Lung (tissue), 12 donors: ENCODE data around the gene GSDME. TPM values are rescaled to one million over a fixed set of nuclear protein-coding genes. Genes with fewer than 3 reads are reported as not detected.

Experiments used
- ATAC-seq: fragments of 200-7000 bp; cut with Tn5 transposase; one replicate; pipeline ENCODE4 v1.9.1; 2020; ENCODE audit warnings: moderate number of reproducible peaks; ENCODE audit not compliant: insufficient read depth, low FRiP score
- DNase-seq, 3 donors: peaks; one replicate each; pipeline ENCODE4 v3.0.0-alpha.2; 2013 to 2017
- H3K27ac ChIP-seq, 2 donors: one replicate each; pipeline ENCODE4 v1.5.1; 2013; ENCODE audit warnings: mild to moderate bottlenecking in 2 of 2, moderate library complexity in 2 of 2, control low read depth in 1 of 2, inconsistent platforms in 1 of 2, low read depth in 1 of 2, low read length in 1 of 2
- H3K27me3 ChIP-seq, 3 donors: one replicate each; pipeline ENCODE4 v1.5.1; 2013; ENCODE audit warnings: low read length in 2 of 3; ENCODE audit not compliant: control insufficient read depth in 3 of 3, insufficient read depth in 3 of 3
- H3K36me3 ChIP-seq, 4 donors: one replicate each; pipeline ENCODE4 v1.5.1; 2013; ENCODE audit warnings: low read length in 4 of 4, mild to moderate bottlenecking in 1 of 4, moderate library complexity in 1 of 4; ENCODE audit not compliant: control insufficient read depth in 4 of 4, insufficient read depth in 4 of 4
- H3K4me1 ChIP-seq, 5 donors: one replicate each; pipeline ENCODE4 v1.5.1; 2013; ENCODE audit warnings: low read length in 5 of 5, mild to moderate bottlenecking in 2 of 5, moderate library complexity in 1 of 5; ENCODE audit not compliant: control insufficient read depth in 5 of 5, insufficient read depth in 5 of 5
- H3K4me3 ChIP-seq: one replicate; pipeline ENCODE4 v1.5.1; 2013; ENCODE audit warnings: mild to moderate bottlenecking, control low read depth, moderate library complexity
- H3K9ac ChIP-seq, 2 donors: one replicate each; pipeline ENCODE4 v1.5.1; 2013; ENCODE audit warnings: low read length in 2 of 2, control low read depth in 1 of 2; ENCODE audit not compliant: insufficient read depth in 1 of 2
- H3K9me3 ChIP-seq, 4 donors: one replicate each; pipeline ENCODE4 v1.5.1; 2013; ENCODE audit warnings: low read length in 3 of 4, mild to moderate bottlenecking in 1 of 4, moderate library complexity in 1 of 4; ENCODE audit not compliant: control insufficient read depth in 4 of 4, insufficient read depth in 3 of 4
- CTCF ChIP-seq: IDR thresholded peaks from 2 replicates; pipeline ENCODE4 v1.5.1; 2012; ENCODE audit warnings: mild to moderate bottlenecking; ENCODE audit errors: control extremely low read depth, extremely low read depth
- WGBS, 2 donors: extraction: QIAGEN DNeasy Blood & Tissue Kit; methylation state at CpG; one replicate each; pipeline ENCODE4 v1.1.7; 2013; 5-methylcytosine and 5-hydroxymethylcytosine counted together
- polyA plus RNA-seq, 2 donors: library from polyadenylated mRNA; stranded (reverse); fragments of 200-250 nt; gene quantifications; one replicate each; pipeline ENCODE4 v1.2.1, GENCODE V29; 2013
- total RNA-seq, 2 donors: library from RNA; depleted of rRNA in 1 of 2; stranded (reverse); fragments of >200 nt in 1 of 2; gene quantifications; one replicate each; pipeline ENCODE4 v1.2.1, GENCODE V29; 2014 to 2021
- donor health status: control.
- donor health status: control.
- donor health status: Bipolar disorder and iron deficiency.
- donor health status: healthy.
- donor health status: DM: yes; HTN: yes; CAD: no.

GSDME gene
- total and polyA plus RNA-seq, 4 donors = 3.0 to 16.6 (median 11.4) TPM

- no peak for TF ChIP-seq CTCF
- WGBS, 2 donors = 89 to 94% methylated on average over 15 of the region's 15 CpGs
Observed at GRCh38 chr7:24709585-24710360, 47.5 kb downstream of the GSDME start.

GRCh38 chr7:24709051-24709450, 48.2 kb downstream of the GSDME start:
- H3K27me3 ChIP-seq = no peaks in the 10 kb centered on the region
- H3K36me3 ChIP-seq = peaks cover 0 to 3% (median 0%) of the 10 kb centered on the region in 4 donors
- no peak overlapping the region for H3K9ac ChIP-seq
- no peak overlapping the region for H3K27ac ChIP-seq
- ATAC-seq (no peak), DNase-seq (no peak)
- H3K9me3 ChIP-seq = peaks cover 0 to 4% (median 0%) of the 10 kb centered on the region in 4 donors
- H3K4me1 ChIP-seq = no peaks in the 10 kb centered on the region
- WGBS, 2 donors = 90 to 93% methylated on average over 5 of the region's 5 CpGs
- H3K4me3 ChIP-seq = no peak overlapping the region
- TF ChIP-seq CTCF = no peak

More at GRCh38 chr7:24709585-24710360, 47.5 kb downstream of the GSDME start:
- no peak for ATAC-seq
- no peak for DNase-seq
- Histone ChIP-seq H3K4me1 (no peaks in the 10 kb centered on the region), H3K27me3 (no peaks in the 10 kb centered on the region), H3K36me3 (peaks cover 0 to 3% (median 0%) of the 10 kb centered on the region in 4 donors), H3K27ac (no peak overlapping the region), H3K4me3 (no peak overlapping the region), H3K9ac (no peak overlapping the region), H3K9me3 (peaks cover 0 to 4% (median 0%) of the 10 kb centered on the region in 4 donors)

GRCh38 chr7:24707988-24708615, 49.2 kb downstream of the GSDME start:
- H3K36me3 ChIP-seq = peaks cover 0 to 3% (median 0%) of the 10 kb centered on the region in 4 donors
- DNase-seq (no peak), ATAC-seq (no peak)
- H3K9me3 ChIP-seq = peaks cover 0 to 4% (median 0%) of the 10 kb centered on the region in 4 donors
- no peak overlapping the region for H3K4me3 ChIP-seq
- 81 to 83% methylated on average over 9 of the region's 9 CpGs for WGBS, 2 donors
- no peaks in the 10 kb centered on the region for H3K4me1 ChIP-seq
- no peak overlapping the region for H3K27ac ChIP-seq
- H3K9ac ChIP-seq = no peak overlapping the region
- no peak for TF ChIP-seq CTCF
- no peaks in the 10 kb centered on the region for H3K27me3 ChIP-seq
